AG09319 (cell line): ENCODE data around the gene ADAMTS18.

Experiments
- DNase-seq: peaks from one replicate; pipeline ENCODE4 v3.0.0-alpha.2; 2010; ENCODE audit warnings: low read depth; ENCODE audit errors: extremely low read depth
- CTCF ChIP-seq: IDR thresholded peaks from 2 replicates; pipeline ENCODE4 v1.5.1; 2011; ENCODE audit warnings: low read depth, mild to moderate bottlenecking, inconsistent platforms, low read length, moderate library complexity

The ADAMTS18 gene

GRCh38 chr16:77444147-77444460, 9.3 kb upstream of the ADAMTS18 start:
- no peak for DNase-seq
- no peak for TF ChIP-seq CTCF

GRCh38 chr16:77443357-77444146, 8.7 kb upstream of the ADAMTS18 start:
- DNase-seq, result no peak
- no peak for TF ChIP-seq CTCF

GRCh38 chr16:77442078-77442477, 7.2 kb upstream of the ADAMTS18 start:
- DNase-seq, result no peak
- no peak for TF ChIP-seq CTCF

- no peak for DNase-seq
Measured at GRCh38 chr16:77439106-77439505, 4.3 kb upstream of the ADAMTS18 start.

GRCh38 chr16:77437859-77438258, 3.0 kb upstream of the ADAMTS18 start:
- peak; percentile 27 for DNase-seq
- peak; percentile 65 for TF ChIP-seq CTCF

More at GRCh38 chr16:77439106-77439505, 4.3 kb upstream of the ADAMTS18 start:
- TF ChIP-seq CTCF, result no peak

GRCh38 chr16:77435272-77435820, 512 bp upstream of the ADAMTS18 start:
- no peak for TF ChIP-seq CTCF
- DNase-seq, result no peak

GRCh38 chr16:77434022-77434529, 758 bp downstream of the ADAMTS18 start:
- DNase-seq, result no peak
- no peak for TF ChIP-seq CTCF
